Lower leg skin (tissue), 4 donors: Measurements from ENCODE around the gene PLCB1. TPM values are rescaled to one million over a fixed set of nuclear protein-coding genes. Genes with fewer than 3 reads are reported as not detected.

ENCODE experiments used
- DNase-seq, 2 donors: peaks; one replicate each; pipeline ENCODE4 v3.0.0-alpha.2; 2019; ENCODE audit warnings: low spot score in 2 of 2
- H3K4me3 ChIP-seq: fragments of 200-600 bp; sonication (generic); 2 replicates; pipeline ENCODE4 v1.5.1; 2017; ENCODE audit warnings: mild to moderate bottlenecking, low read depth; ENCODE audit not compliant: poor library complexity, severe bottlenecking
- POLR2A ChIP-seq, 2 donors: fragments of 450-650 bp; IDR thresholded peaks; one replicate each; pipeline ENCODE4 v1.6.1; 2016 to 2017; ENCODE audit warnings: antibody characterized with exemption in 2 of 2, mild to moderate bottlenecking in 1 of 2, moderate library complexity in 1 of 2
- WGBS, 2 donors: methylation state at CpG; one replicate each; pipeline ENCODE4 v1.1.5; 2018; 5-methylcytosine and 5-hydroxymethylcytosine counted together
- intact Hi-C: fragments of 100-400 bp; cut with DNase I; formaldehyde crosslinking; loops from one replicate; pipeline ENCODE4 v1.15.0; 2023; ENCODE audit warnings: low total_unique reads
- total RNA-seq, 4 donors: library from RNA; depleted of rRNA; stranded (reverse); fragments of >200 nt; gene quantifications; one replicate each; pipeline ENCODE4 v1.1.0, GENCODE V29; 2016
- TF ChIP-seq, protein P1 (sequence below), 3 donors: fragments of 450-650 bp; IDR thresholded peaks; one replicate each; pipeline ENCODE4 v1.5.1; 2016; ENCODE audit warnings: antibody characterized with exemption in 3 of 3, mild to moderate bottlenecking in 3 of 3, moderate library complexity in 2 of 3

PLCB1 gene
- total RNA-seq, 4 donors from 2014 or later, result 4.1 to 16.2 (median 9.1) TPM

DNA sequence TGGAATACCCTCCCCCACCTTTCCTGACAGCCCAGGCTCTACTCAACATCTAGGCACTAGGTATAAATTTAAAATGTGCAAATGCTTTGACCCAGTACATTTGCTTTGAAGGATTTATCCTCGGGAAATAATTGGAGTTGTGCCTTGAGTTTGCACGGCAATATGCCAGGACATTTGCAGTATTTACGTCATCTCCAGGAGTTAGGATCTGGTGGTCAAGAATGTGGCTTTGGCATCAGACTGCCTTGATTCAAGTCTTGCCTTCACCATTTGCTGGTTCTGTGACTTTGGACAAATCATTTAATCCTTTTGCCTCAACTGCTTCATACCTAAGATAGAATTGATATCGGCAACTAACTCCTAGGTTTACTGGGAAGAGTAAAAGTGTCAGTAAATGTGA, 169.6 kb downstream of the PLCB1 start:
- 88 to 89% methylated on average over 4 of the region's 4 CpGs for WGBS, 2 donors
- intact Hi-C loops, result no loop called here
- TF ChIP-seq POLR2A (IDR thresholded peaks at IDR 0.05), result no peak
- TF ChIP-seq, protein P1, sequence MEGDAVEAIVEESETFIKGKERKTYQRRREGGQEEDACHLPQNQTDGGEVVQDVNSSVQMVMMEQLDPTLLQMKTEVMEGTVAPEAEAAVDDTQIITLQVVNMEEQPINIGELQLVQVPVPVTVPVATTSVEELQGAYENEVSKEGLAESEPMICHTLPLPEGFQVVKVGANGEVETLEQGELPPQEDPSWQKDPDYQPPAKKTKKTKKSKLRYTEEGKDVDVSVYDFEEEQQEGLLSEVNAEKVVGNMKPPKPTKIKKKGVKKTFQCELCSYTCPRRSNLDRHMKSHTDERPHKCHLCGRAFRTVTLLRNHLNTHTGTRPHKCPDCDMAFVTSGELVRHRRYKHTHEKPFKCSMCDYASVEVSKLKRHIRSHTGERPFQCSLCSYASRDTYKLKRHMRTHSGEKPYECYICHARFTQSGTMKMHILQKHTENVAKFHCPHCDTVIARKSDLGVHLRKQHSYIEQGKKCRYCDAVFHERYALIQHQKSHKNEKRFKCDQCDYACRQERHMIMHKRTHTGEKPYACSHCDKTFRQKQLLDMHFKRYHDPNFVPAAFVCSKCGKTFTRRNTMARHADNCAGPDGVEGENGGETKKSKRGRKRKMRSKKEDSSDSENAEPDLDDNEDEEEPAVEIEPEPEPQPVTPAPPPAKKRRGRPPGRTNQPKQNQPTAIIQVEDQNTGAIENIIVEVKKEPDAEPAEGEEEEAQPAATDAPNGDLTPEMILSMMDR (IDR thresholded peaks at IDR 0.05), result no peak
- H3K4me3 ChIP-seq, result no peak overlapping the region
- no peak for DNase-seq

DNA sequence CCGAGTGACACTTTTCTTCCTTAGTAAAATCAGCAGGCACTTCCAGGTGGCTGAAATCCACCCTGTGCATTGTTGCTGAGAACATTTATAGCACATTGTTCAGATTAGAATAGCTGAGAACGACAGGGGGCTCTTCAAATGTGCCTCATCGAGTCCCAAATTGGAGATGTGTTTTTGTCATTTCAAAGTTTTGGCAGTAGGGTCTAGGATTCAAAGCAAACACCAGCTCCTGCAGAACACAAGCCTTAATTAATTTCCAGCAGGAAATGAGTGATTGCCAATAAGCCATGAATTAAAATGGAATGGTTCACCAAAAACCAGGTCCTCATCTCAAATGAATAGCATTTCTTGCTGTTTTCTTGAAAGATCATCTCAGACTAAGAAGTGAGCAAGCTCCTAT, 171.6 kb downstream of the PLCB1 start:
- no peak for DNase-seq
- TF ChIP-seq, protein P1 (IDR thresholded peaks at IDR 0.05), result no peak
- TF ChIP-seq POLR2A (IDR thresholded peaks at IDR 0.05), result no peak
- 47 to 52% methylated on average over 3 of the region's 3 CpGs for WGBS, 2 donors
- H3K4me3 ChIP-seq, result no peak overlapping the region
- intact Hi-C loops, result no loop called here

DNA sequence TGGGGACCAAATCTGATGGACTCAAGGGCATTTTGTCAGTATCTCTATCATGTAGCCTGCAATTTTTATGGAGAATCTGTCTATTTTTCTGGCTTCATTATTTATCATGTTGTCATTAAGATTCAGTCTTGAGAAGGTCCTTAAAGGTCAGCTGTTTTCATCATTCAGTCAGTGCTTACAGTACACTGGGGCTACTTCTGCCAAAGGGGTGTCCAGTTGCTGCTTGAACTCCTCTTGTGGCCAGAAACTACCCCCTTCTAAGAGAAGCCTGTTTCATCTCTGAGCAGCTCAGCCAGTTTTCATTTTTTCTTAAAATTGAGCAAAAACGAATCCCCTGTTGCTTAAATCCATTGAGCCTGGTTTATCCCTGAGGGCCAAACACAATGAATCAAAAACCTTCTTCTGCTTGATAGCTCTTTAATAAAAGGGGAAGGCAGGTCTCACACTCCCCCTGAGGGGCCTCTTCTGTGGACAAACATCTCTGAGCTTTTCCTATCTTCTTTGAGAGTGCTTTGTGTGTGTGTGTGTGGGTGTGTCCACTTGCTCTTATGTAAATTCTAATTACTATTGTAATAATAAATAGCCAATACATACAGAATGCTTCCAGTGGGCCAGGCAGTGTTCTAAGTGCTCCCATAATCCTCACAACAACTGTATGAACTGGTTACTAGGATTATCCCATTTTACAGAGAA, 172.2 kb downstream of the PLCB1 start:
- TF ChIP-seq, protein P1 (IDR thresholded peaks at IDR 0.05), result no peak
- TF ChIP-seq POLR2A (IDR thresholded peaks at IDR 0.05), result no peak
- no peak overlapping the region for H3K4me3 ChIP-seq
- intact Hi-C loops, result no loop called here
- no peak for DNase-seq
- WGBS, 2 donors, result 32 to 34% methylated on average over 1 of the region's 1 CpG

DNA sequence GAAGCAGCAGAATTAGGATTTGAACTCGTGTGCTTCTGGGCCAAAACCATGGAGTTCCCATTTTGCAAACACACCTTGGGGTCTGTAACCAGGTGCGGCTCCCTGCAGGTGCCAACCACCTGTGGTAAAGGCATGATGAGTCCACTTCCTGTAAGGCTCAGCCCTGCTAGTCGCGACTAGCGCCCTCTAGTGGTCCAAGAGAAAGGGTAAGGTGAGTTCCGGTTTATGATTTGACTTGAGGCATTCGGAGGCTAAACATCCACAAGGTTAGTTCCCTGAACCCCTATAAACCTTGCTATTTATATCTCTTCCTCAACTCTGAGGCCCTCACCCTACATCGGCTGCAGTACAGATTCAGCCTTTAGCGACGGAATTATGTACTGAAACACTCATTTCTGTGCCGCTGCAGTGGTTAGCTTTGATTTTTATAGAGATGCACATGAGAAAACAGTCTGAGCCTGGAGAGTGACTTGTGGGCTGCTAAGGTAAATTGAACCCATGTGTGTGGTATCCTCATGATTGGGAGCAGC, 173.4 kb downstream of the PLCB1 start:
- intact Hi-C loops, result no loop called here
- WGBS, 2 donors, result 44% methylated on average over 11 of the region's 11 CpGs
- peak; percentile 18 to 86 for DNase-seq
- no peak overlapping the region for H3K4me3 ChIP-seq
- TF ChIP-seq, protein P1 (IDR thresholded peaks at IDR 0.05), result no peak
- no peak for TF ChIP-seq POLR2A (IDR thresholded peaks at IDR 0.05)

DNA sequence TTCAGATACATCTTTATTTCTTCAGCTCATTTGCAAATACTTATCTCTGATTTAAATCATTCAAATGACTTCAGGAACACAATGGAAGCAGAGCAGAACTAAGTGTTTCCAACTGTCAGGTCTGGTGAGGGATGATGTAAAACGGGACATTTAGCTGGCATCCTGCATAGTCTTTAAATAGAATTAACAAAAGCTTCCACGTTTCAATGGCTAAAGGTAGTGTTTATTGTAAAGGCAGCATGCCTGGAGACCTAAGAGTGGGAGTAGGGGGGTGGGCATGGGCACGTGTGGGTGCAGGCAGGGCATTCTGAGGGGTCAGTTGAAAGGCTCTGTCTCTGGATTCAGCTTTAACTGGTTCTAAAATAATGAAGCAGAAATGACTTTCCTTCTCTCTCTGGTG, 174.9 kb downstream of the PLCB1 start:
- DNase-seq, result no peak
- H3K4me3 ChIP-seq, result no peak overlapping the region
- TF ChIP-seq, protein P1 (IDR thresholded peaks at IDR 0.05), result no peak
- no peak for TF ChIP-seq POLR2A (IDR thresholded peaks at IDR 0.05)
- 24 to 32% methylated on average over 3 of the region's 3 CpGs for WGBS, 2 donors
- intact Hi-C loops, result no loop called here

DNA sequence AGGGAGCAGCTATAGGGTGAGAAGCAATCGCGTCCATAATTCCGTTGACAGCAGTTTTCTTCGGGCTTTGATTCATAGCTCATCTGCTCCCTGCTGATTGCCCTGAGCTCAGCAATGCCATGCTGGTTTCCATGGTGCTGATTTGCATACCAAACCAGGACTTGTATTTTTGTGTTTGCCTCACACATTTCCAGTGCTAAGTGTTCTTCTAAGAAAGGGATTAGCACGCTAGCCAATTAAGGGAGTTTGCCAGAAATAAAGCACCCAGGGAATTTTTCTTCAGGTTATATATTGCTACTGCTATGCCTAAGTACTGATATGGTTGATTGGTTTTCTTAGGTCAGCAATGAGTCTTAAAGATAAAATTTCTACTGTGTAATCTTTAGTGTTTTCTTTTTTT, 177.6 kb downstream of the PLCB1 start:
- intact Hi-C loops, result no loop called here
- no peak overlapping the region for H3K4me3 ChIP-seq
- WGBS, 2 donors, result 29 to 39% methylated on average over 5 of the region's 5 CpGs
- no peak for TF ChIP-seq POLR2A (IDR thresholded peaks at IDR 0.05)
- TF ChIP-seq, protein P1 (IDR thresholded peaks at IDR 0.05), result no peak
- no peak for DNase-seq
